GM19324 (cell line): ENCODE measurements around the gene ATXN7.

Experiments used
- ATAC-seq: cut with Tn5 transposase; IDR thresholded peaks from one replicate; pipeline ENCODE4 v1.9.1; 2021; ENCODE audit warnings: mild to moderate bottlenecking, moderate library complexity; ENCODE audit not compliant: unreplicated experiment, low FRiP score

ATXN7 gene

DNA sequence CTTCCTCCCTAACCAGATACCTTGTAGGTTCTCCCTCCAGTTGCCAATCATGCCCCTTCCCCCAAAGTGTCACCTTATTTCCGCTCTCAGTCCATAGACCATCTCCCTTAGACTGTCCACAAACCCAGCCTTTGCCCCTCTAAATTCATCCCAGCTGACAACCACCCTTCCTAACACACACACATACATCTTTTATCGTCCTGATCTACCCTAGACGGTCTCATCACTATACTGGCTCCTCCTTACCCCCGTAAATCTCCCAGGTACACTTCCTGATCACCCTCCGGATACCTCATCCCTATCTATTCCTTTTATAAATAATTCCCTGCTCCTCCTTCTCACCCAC, 890 bp upstream of the ATXN7 start:
- ATAC-seq: no peak

- ATAC-seq: peak; percentile 65
These were observed 619 bp downstream of the ATXN7 start for GRCh38 chr3:63864008-63864964.

GRCh38 chr3:63864965-63865327, 1.3 kb downstream of the ATXN7 start:
- ATAC-seq: no peak

DNA sequence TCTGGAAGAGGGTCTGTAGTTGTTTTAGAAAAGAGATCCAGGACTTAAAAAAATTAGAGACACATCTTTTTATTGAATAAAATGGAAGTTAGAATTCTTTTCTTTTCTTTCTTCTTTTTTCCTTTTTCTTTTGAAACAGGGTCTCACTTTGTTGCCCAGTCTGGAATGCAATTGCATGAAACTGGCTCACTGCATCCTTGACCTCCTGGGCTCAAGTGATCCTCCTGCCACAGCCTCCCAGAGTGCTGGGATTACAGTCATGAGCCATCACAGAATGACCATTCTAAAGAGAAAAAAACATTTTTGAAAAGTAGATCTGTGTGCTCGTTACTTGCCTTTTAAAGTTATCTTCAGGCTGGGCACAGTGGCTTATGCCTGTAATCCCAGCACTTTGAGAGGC, 3.6 kb downstream of the ATXN7 start:
- ATAC-seq: no peak

DNA sequence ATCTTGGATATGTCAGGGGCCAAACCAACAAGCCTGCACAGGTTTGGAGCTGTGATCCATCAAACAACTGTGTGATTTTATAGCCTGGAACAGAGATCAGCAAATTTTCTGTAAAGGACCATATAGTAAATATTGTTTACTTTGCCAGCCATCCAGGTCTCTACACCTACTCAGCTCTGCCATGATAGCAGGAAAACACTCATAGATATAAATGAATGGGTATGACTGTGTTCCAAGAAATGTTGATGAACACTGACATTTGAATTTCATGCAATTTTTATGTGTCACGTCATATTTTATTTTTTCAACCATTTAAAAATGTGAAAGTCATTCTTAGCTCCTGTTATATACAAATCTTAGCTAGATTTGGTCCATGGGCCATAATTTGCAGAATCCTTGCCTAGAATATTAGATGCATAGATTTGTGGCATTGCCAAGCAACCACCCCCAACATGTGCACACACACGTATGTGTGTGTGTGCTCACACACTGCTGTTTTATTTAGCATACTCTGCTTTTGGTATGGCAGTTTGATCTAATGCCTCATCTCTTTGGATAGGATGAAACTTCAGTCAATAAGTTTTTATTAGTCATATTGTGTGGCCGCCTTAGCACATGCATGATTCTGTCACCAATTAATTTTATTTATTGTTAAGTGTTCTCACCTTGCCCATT, 6.4 kb downstream of the ATXN7 start:
- ATAC-seq: no peak

DNA sequence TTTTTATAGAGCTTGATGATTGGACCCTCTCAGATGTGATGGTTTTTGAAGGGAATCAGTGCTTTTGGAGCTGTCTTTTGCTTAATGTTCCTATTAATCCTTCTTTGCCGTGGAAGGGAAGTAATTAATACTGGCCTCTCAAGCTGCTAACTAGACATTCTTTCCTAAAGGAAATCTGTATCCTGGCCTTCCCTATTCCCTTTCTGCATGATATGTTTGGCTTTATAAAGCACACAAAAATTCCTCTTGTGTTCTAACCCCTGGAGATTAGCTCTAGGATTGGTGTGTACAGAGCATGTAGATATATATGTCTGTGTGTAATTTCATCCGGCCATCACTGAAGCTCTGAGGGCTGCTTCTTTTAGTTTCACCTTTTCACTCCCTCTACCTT, 6.9 kb downstream of the ATXN7 start:
- no peak for ATAC-seq

GRCh38 chr3:63872135-63872924, 8.7 kb downstream of the ATXN7 start:
- no peak for ATAC-seq

DNA sequence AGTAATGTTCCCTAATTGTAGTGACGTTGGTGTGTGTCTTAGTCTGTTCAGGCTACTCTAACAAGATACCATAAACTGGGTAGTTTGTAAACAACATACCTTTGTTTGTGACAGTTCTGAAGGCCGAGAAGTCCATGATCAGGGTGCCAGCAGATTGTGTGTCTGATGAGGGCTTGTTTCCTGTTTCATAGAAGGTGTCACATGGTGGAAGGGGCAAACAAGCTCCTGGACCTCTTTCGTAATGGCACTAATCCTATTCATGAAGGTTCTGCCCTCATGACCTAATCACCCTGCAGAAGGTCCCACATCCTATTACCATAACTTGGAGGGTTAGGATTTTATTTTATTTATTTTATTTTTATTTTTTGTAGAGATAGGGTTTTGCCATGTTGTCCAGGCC, 11.1 kb downstream of the ATXN7 start:
- peak; percentile 42 for ATAC-seq

DNA sequence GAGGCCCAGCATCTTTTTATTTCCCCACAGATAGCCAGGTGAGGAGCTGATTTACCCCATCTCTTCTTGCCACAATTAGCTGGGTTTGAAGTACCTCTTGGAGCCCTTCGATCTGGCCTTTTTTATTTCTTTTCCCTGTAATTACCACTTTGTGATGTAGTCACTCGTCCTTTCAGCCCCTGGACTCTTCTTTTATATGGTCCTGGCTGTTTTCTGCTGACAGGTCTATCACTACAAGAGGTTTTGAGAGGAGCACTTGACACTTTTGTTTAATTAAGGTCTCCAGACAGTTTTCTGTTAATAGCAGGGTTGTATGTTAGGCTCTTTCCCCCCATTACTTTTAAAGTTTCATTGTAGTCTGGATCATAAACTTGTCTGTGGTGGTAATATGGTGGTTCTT, 11.8 kb downstream of the ATXN7 start:
- no peak for ATAC-seq

DNA sequence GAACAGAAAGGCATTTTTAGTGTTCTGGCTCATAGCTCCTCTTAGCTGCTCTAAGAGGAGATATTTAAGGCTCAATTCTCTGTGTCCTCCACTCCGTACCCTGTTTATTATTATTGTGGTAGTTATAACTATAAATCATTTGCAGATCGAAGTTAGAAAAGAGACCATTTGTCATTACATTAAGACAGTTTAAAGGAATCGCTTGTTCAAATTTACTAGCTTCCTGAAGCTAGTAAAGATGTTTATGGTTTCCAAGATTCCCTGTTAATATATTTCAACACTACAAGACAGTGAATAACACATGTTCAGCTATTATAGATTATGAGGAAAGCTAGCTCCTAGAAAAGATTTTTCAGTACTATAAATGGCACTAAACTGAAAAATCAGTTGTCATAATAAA, 12.6 kb downstream of the ATXN7 start:
- ATAC-seq: no peak

- ATAC-seq: no peak
These were observed 14.2 kb downstream of the ATXN7 start for GRCh38 chr3:63877737-63878393.

GRCh38 chr3:63878394-63879060, 14.9 kb downstream of the ATXN7 start:
- ATAC-seq: no peak

DNA sequence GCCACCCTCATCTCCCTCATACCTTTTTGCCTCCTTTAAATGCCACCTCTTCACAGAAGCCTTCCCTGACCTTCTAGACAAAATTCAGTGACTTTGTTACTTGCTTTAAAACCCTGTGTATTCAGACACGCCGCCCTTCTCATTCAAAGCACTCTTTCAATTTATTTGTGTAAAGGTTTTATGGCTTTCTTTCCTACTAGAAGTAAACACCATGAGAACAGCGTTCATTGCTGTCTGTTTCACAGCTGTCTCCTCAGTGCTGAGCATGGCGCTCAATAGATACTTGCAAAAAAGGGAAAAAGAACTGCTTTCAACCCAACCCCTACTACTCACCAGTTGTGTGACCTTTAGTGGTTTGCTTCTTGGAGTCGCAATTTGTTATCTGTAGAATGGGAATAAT, 17.0 kb downstream of the ATXN7 start:
- no peak for ATAC-seq

GRCh38 chr3:63886858-63887257, 23.2 kb downstream of the ATXN7 start:
- ATAC-seq: no peak

DNA sequence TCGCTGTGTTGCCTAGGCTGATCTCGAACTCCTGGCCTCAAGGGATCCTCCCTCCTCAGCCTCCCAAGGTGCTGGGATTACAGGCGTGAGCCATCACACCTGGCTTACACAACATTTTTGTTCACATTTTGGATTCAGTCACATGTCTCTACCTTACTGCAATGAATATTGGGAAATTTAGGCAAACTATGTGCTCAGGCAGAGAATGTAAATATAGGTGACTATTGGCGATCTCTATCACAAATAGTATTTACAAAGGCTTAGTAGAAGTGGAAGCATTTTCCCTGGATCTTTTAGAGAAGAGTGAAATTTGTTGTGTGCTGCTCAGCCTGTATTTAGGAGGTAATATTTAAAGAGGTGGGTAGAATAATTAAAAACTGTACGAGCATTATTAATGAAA, 27.9 kb downstream of the ATXN7 start:
- no peak for ATAC-seq

DNA sequence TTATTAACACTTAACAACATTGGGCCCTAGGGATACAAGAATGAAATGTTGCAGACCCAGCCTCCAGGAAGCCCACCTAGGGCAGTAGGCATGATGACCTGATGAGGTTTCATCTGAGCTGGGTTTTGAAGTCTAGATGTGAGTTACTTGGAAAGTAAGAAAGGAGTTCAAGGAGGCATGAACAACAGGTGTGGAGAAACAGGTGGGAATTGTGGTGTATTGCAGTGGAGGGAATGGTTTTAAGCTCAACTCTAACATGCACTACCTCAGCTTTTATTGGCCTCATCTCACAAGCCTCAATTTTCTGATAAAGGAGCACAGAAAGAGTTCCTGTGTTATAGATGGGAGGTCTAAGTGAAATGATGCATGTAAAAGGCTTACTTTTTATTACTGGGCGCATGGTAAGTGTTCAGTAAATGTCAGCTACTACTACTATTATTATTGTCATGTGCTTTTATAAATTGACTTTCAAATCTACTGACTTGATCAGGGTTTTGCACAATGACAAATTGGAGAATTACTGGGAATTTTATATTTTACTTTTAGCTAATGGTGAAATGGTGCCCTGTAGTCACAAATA, 29.2 kb downstream of the ATXN7 start:
- ATAC-seq: no peak

- ATAC-seq: no peak
These were observed 31.9 kb downstream of the ATXN7 start for GRCh38 chr3:63895422-63896189.

DNA sequence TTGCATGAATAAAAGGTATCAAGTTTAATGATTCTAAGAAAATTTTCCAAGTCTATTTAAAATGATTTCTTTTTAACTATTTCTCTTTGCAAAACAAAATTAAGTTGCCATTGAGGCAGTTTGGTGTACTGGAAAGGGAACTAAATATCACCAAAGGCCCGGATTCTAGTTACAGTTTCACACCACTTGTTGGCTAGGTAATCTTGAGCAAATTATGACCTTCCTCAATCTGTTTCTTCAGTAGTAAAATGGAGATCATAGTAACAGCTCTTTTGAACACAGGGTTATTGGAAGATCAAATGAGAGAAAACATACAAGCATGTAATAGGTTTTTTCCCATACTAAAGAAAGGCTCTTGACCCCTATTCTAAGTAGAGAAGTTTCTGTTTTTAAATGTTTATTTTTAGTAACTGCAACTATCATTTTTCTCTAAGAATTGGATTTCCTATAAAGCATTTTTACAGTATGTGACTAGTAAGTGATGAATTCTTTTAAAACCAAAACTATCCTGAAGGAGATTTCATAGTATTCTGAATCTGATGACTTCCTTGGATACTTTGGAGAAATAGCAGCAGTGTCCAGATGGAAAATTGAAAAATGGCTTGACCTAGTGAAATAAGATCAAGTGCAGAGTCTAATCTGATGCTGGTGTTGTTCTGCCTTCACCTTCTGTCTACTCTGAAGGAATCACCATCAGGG, 32.8 kb downstream of the ATXN7 start:
- no peak for ATAC-seq

DNA sequence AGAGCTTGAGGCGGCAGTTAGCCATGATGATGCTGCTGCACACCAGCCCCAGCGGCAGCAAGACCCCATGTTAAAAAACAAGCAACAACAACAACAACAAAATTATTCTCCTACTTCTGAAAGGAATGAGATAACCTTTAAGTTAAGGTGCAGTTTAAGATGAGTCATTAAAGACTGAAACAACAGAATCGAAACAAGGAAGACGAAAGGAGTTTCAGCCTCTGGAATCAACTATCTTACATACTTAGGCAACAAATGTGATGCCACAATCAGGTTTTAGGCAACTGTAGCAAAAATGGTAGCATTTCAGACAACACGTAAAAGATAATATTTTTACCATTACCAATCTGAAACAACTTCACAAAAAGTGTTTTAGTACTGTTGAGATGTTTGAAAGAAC, 36.3 kb downstream of the ATXN7 start:
- ATAC-seq: no peak
